Endothelial cell of hepatic sinusoid (primary cell): ENCODE measurements around the gene MED19.
"Not testable (repeated sequence)": the region's sequence is repeated elsewhere in the genome, so short reads cannot be mapped to it uniquely, and the experiment has no call there.

Source experiments
- in situ Hi-C: cut with HindIII; loops from 2 replicates; pipeline ENCODE4 v1.10.0; 2017; ENCODE audit warnings: low sequenced_read_pairs

The MED19 gene

GRCh38 chr11:57711414-57712255, at the start of gene MED19:
Gene MED19, minus strand, starts transcription at chr11:57712215. Its CDS starts 36 bp downstream, at chr11:57712179.
- in situ Hi-C loops = loop anchor here (5.0 kb wide), 3 partner anchors 44 to 91 kb away; partner anchors contain the start of gene ZDHHC5

- in situ Hi-C loops = no loop called here
Observed at GRCh38 chr11:57758174-57758573, 46.2 kb upstream of the MED19 start.

DNA sequence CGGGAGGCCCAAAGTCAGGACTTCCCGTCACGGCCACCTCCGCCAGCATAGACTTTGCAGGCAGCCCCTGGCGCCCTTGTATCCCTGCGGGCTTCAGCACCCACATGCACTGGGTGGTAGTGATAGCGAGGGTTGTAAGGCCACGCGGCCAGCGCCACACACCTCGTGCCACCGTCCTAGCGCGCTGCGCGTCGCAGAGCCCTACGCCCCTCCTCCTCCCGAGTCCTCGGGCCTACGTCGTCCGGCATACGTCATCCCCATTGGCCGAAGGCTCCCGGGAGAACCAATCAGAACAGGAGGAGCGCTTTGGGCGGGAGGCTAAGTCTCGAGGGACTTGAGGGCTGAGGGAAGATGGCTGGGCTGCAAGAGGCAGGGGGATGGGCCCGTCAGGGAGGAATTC, 40.9 kb upstream of the MED19 start:
- in situ Hi-C loops = no loop called here

DNA sequence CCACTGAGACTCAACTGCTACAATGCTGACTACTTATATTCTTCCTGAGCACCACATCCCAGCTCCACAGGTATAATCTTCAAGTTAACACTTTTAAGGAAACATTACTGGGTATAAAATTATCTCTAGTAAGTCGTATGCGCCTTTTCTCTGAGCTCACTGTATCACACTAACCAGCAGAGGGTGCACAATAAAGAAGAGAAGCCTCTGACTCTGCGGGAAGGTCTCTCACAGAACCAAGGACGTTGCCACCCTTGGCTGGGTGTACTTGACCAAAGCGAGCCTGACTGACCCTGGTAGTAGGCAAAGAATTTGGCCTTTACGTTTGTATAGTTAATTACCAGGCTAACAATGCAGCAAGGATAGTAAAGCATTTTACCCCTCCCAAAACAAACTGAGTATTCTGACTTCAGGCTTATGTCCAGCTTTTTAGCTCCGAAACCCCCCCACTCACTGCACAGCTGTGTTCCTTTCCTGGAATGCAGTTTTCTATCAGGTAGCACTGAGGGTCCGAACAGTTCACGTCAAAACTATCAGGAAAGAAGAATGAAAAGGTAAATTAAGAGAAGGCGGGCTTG, 39.8 kb upstream of the MED19 start, which contains the start of gene BTBD18:
Gene BTBD18 (minus strand): TSS at position 144 of the 578 bp plus-strand sequence. CDS start 631 bp downstream, outside the sequence.
- in situ Hi-C loops = no loop called here

DNA sequence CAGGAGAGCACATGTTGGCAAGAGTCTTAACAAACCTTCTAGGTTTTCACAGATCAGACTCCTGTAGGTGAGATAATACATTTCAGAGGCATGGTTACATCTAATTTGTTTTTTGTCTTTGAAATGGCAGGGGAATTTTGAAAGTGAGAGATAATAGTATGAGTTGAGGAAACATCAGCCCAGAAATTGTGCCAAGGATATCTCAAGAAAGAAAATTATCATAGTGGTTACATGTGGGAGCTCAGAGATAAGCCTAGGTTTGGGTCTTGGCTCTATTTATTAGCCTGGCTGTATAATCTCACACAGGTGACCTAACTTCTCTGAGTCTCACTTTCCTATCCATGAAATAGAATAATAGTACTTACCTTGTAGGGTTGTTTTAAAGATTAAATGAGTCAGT, 39.2 kb upstream of the MED19 start:
- in situ Hi-C loops = no loop called here

GRCh38 chr11:57746920-57747319, 34.9 kb upstream of the MED19 start:
- in situ Hi-C loops = no loop called here

GRCh38 chr11:57745206-57745605, 33.2 kb upstream of the MED19 start:
- in situ Hi-C loops = no loop called here

- in situ Hi-C loops = loop anchor here (5.0 kb wide), 2 partner anchors 42 to 58 kb away; no protein-coding TSS in a partner anchor
Observed at GRCh38 chr11:57744357-57744756, 32.3 kb upstream of the MED19 start.

DNA sequence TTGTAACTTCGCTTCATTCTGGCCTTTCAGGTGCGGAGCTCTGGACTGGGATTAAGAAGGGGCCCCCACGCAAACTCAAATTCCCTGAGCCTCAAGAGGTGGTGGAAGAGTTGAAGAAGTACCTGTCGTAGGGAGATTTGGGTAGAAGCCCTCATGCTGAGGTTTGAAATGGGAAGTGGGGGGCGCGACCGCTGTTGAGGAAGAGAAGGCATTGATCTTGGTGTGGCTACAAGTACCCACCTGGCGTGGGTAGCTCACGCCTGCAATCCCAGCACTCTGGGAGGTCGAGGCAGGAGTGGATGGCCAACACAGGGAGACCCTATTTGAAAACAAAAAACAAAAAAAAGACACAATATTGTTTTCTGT, 30.1 kb upstream of the MED19 start:
- in situ Hi-C loops = loop anchor here (5.0 kb wide), 2 partner anchors 40 to 60 kb away; no protein-coding TSS in a partner anchor

DNA sequence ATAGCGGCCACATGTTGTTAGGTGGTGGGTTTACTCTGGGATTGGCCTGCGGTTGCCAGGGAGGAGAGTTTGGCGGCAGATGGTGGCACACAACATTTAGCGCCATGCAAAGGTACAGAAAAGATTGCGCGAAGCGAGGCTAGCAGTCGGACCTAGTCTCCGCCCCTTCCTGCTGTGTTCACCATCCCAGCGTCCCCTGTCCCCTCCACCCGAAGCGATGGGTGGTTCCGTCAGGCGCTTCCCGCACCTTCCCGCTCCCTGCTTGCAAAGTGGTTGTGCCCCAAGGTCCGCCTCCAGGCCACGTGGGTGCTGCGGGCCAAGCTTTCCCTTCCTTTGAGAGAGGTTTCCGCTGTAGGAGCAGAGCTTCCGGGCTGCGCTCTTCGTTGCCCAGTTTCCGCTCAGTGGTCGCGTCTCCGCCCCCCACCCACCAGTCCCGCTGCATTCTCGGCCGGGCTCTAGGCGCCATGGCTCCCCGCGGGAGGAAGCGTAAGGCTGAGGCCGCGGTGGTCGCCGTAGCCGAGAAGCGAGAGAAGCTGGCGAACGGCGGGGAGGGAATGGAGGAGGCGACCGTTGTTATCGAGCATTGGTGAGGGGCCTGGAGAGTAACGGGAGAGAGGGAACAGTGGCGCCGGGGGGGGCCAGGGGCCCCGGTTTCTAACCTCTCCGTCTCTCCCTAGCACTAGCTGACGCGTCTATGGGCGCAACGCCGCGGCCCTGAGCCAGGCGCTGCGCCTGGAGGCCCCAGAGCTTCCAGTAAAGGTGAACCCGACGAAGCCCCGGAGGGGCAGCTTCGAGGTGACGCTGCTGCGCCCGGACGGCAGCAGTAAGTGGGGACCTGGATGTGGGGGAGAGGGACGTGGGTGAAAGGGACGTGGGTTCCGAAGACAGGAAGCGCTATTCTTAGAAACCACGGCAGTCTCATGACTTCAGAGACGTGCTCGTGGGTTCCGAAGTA, 29.4 kb upstream of the MED19 start, which contains the start of gene SELENOH:
Gene SELENOH (plus strand): TSS at position 360 of the 955 bp plus-strand sequence. CDS start 105 bp downstream, at position 465.
- in situ Hi-C loops = loop anchor here (5.0 kb wide), 2 partner anchors 39 to 61 kb away; no protein-coding TSS in a partner anchor

DNA sequence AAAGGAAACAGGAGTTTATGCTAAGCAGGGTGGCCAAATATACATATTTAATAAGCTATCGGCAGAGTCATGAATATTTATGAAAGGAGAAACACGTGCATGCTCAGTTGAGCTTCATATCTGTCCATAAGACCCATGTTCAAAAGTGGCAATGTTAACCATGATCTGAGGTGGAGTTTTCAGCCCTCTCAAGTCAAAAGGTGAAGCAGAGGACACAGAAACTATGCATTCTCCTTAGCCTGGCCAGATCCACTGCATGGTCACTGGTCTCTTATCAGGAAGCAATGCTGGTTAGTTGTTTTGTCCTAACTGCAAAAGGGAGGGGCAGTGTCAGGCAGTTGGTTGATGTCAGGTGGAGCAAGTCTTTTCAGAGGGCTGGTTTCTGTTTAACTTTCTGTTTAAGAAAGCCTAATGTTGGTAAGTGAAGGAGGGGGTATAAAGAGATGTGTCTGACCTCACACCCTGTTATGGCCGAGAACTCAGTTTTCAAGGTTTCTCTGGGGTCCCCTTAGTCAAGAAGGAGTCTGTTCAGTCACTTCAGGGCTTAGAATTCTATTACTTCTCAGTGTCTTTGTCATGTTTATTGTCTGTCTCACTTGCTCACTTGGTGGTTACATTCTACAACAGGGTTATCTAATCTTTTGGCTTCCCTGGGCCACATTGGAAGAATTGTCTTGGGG, 23.7 kb upstream of the MED19 start:
- in situ Hi-C loops = no loop called here

GRCh38 chr11:57732661-57733060, 20.6 kb upstream of the MED19 start:
- in situ Hi-C loops = loop anchor here (5.0 kb wide), 1 partner anchor 50 kb away; no protein-coding TSS in a partner anchor

- in situ Hi-C loops = no loop called here
Observed at GRCh38 chr11:57729479-57729878, 17.5 kb upstream of the MED19 start.

DNA sequence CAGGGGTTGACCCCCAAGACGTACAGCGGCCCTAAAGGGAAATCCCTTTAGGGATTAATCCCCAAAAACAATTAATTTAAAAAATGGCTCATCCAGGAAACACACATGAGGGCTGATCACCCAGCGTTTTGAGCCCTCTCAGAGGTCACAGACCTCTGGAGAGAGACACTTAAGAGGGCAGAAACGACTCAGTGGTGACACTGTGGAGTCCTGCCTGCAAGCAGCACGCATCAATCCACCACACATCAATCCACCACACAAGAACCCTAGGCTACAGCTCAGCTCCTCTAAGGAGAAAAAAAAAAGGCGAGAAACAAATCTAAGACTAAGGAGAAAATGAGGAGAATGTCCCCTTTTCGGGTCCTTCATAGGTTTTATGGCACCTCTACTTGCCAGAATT, 16.8 kb upstream of the MED19 start:
- in situ Hi-C loops = no loop called here

- in situ Hi-C loops = no loop called here
Observed at GRCh38 chr11:57727185-57727584, 15.2 kb upstream of the MED19 start.

DNA sequence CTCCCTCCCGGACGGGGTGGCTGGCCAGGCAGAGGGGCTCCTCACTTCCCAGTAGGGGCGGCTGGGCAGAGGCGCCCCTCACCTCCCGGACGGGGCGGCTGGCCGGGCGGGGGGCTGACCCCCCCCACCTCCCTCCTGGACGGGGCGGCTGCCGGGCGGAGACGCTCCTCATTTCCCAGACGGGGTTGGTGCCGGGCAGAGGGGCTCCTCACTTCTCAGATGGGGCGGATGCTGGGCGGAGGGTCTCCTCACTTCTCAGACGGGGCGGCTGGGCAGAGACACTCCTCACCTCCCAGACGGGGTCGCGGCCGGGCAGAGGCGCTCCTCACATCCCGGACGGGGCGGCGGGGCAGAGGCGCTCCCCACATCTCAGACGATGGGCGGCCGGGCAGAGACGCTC, 4.7 kb upstream of the MED19 start:
- in situ Hi-C loops = not testable (repeated sequence)

DNA sequence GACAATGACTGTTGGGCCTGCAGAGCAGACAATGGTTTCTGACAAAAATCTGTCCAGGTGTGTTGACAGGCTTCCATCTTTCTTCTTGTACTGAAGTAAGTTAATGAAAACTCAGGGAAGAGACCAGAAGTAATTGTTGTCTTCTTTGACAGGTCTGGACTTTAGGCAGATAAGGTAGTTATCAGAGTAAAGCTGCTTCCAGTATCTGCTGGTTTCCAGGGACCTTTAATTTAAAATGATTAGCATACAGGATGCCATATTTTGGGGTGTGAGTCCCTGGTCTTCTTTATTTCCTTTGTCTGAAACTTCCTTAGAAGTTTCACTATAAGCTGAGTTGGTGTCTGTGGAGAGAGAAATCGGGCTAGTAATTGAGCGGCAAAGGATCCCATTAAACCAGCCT, 1.8 kb upstream of the MED19 start:
- in situ Hi-C loops = loop anchor here (5.0 kb wide), 3 partner anchors 47 to 88 kb away; partner anchors contain the start of gene ZDHHC5

DNA sequence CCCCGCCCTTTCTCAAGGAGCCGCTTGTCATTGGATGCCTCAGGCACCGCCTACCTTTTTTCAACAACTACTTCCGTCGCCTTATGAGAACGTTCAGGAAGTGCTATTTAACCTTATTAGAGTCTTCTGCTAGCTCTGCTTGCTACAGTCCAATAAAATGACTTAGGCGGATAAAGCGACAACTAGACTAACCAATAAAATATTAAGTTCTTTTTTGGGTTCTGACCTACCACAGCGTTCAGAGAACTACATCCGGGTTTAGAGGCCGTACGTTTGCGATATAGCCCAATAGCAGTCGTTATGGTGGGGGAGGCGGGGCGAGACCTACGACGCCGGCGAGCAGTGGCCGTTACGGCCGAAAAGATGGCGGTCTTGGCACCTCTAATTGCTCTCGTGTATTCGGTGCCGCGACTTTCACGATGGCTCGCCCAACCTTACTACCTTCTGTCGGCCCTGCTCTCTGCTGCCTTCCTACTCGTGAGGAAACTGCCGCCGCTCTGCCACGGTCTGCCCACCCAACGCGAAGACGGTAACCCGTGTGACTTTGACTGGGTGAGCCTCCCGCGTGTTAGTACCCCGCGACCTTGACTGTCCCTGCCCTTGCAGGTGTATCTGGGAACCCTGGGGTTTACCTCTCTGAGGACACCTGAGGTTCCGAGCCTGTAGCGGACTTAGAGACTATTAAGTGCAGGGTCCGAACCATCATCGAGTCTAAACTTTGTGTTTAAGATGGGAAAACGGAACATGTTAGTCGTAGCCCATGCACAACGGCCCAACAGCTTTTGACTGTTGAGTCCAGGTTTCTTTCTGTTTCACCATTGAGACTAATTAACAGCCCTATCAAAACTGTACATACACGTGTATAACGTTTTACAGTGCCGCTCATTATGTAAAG, 488 bp upstream of the MED19 start, which contains the start of gene TMX2:
Gene TMX2 (plus strand): TSS at position 338 of the 895 bp plus-strand sequence. CDS start 26 bp downstream, at position 364.
- in situ Hi-C loops = loop anchor here (5.0 kb wide), 3 partner anchors 45 to 90 kb away; partner anchors contain the start of gene ZDHHC5
